ENCODE results near the gene ATP8B1.

GRCh38 chr18:57733861-57734260, 69.3 kb downstream of the ATP8B1 start:
- TF ChIP-seq, protein P1, sequence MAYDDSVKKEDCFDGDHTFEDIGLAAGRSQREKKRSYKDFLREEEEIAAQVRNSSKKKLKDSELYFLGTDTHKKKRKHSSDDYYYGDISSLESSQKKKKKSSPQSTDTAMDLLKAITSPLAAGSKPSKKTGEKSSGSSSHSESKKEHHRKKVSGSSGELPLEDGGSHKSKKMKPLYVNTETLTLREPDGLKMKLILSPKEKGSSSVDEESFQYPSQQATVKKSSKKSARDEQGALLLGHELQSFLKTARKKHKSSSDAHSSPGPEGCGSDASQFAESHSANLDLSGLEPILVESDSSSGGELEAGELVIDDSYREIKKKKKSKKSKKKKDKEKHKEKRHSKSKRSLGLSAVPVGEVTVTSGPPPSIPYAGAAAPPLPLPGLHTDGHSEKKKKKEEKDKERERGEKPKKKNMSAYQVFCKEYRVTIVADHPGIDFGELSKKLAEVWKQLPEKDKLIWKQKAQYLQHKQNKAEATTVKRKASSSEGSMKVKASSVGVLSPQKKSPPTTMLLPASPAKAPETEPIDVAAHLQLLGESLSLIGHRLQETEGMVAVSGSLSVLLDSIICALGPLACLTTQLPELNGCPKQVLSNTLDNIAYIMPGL (CRISPR knock-in tag; IDR thresholded peaks at IDR 0.05; ENCODE audit: borderline replicate concordance): no peak
- TF ChIP-seq CHD4 (IDR thresholded peaks at IDR 0.05; ENCODE audit: borderline replicate concordance) (no peak), CTCF (IDR thresholded peaks at IDR 0.05) (no peak), FOSL2 (IDR thresholded peaks at IDR 0.05) (no peak), FOSL2 (CRISPR knock-in tag; IDR thresholded peaks at IDR 0.05) (no peak), RARB (CRISPR knock-in tag; IDR thresholded peaks at IDR 0.05) (no peak), MYC (IDR thresholded peaks at IDR 0.05; ENCODE audit: borderline replicate concordance, low read length) (no peak), SMC3 (IDR thresholded peaks at IDR 0.05) (no peak), ZC3H11A (IDR thresholded peaks at IDR 0.05) (no peak)
- TF ChIP-seq, protein P2, sequence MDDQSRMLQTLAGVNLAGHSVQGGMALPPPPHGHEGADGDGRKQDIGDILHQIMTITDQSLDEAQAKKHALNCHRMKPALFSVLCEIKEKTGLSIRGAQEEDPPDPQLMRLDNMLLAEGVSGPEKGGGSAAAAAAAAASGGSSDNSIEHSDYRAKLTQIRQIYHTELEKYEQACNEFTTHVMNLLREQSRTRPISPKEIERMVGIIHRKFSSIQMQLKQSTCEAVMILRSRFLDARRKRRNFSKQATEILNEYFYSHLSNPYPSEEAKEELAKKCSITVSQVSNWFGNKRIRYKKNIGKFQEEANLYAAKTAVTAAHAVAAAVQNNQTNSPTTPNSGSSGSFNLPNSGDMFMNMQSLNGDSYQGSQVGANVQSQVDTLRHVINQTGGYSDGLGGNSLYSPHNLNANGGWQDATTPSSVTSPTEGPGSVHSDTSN (IDR thresholded peaks at IDR 0.05): no peak

Data from A549 (cell line).